ENCODE data around the gene SPANXD.
"Not testable (repeated sequence)": the region's sequence is repeated elsewhere in the genome, so short reads cannot be mapped to it uniquely, and the experiment has no call there.

Gene SPANXD

GRCh38 chrX:141698639-141699038 lies at the start of gene SPANXD:
TSS of gene SPANXD (minus strand) at chrX:141698739. CDS start at chrX:141698405, 334 bp downstream.
- not testable (repeated sequence) for DNase-seq

GRCh38 chrX:141742666-141743065 lies 44.1 kb upstream of the SPANXD start:
- no peak for DNase-seq

GRCh38 chrX:141736656-141737055 lies 38.1 kb upstream of the SPANXD start:
- no peak for DNase-seq

GRCh38 chrX:141733371-141733770 lies 34.8 kb upstream of the SPANXD start:
- no peak for DNase-seq

GRCh38 chrX:141732031-141732430 lies 33.5 kb upstream of the SPANXD start:
- no peak for DNase-seq

- no peak for DNase-seq
These were observed 25.6 kb upstream of the SPANXD start for GRCh38 chrX:141724186-141724585.

GRCh38 chrX:141714680-141715079 lies 16.1 kb upstream of the SPANXD start:
- no peak for DNase-seq

- no peak for DNase-seq
These were observed 2.5 kb upstream of the SPANXD start for GRCh38 chrX:141701072-141701471.

GRCh38 chrX:141673946-141674345 lies 24.6 kb downstream of the SPANXD start:
- no peak for DNase-seq

- DNase-seq, result no peak
These were observed 28.9 kb downstream of the SPANXD start for GRCh38 chrX:141669689-141670088.

- DNase-seq, result no peak
These were observed 30.2 kb downstream of the SPANXD start for GRCh38 chrX:141668371-141668770.

GRCh38 chrX:141662781-141663180 lies 35.8 kb downstream of the SPANXD start:
- no peak for DNase-seq

- no peak for DNase-seq
These were observed 46.3 kb downstream of the SPANXD start for GRCh38 chrX:141652286-141652685.

All from CD4-positive, alpha-beta T cell treated with Interleukin-15 for 1 hour (primary cell).